ENCODE measurements around the gene SEMA4C.

The SEMA4C gene

DNA sequence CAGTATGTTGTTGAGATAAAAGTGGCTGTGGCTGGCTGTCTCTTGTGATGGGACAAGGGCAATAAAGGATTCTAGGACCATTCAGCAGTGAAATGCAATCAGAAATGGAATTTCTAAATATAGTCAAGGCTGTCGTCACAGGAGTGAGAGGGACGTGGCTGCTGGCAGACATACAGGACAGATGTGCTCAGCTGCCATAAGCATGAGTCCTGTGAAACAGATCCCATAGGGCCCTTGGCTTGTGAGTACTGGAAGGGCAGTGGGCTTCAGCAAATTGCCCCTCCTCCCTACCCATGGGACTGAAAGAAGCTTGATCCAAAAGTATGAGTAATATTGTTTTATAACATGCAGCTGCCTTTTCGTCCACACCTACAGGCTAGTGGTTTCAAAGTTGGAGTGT, 58.0 kb downstream of the SEMA4C start:
- no peak overlapping the region for H3K27ac ChIP-seq
- H3K4me3 ChIP-seq (ENCODE audit: low read depth, low read length) = no peak overlapping the region
- no peak for TF ChIP-seq CTCF (IDR thresholded peaks at IDR 0.05; ENCODE audit: low read depth, low read length, missing control alignments)
- in situ Hi-C loops (cut with HindIII; ENCODE audit: low pct_ligation_motif_present, low sequenced_read_pairs) = no loop called here
- H3K36me3 ChIP-seq (replicated peaks) = no peaks in the 10 kb centered on the region
- no peaks in the 10 kb centered on the region for H3K27me3 ChIP-seq (replicated peaks)
- no peak for DNase-seq

DNA sequence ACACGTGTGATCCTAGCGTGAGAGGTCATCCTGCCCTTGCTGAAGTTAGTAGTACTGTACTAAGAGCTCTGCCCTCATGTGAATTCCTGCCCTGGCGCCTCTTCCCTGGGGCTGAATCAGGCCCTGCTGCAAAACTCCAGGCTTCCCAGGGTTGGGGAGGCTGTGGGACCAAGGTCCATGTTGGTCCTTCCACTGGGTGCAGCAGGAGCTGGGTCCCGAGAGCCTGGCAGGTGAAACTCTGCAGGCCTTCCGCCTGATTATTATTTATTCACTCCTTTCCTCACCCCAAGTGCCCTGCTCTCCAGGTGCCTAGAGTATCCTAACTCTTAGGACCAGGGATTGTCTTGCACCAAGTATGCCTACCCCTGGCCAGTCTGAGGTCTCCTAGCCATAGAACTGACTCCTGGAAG, 59.1 kb downstream of the SEMA4C start:
- Histone ChIP-seq H3K36me3 (replicated peaks) (no peaks in the 10 kb centered on the region), H3K4me3 (ENCODE audit: low read depth, low read length) (no peak overlapping the region), H3K27me3 (replicated peaks) (no peaks in the 10 kb centered on the region), H3K27ac (no peak overlapping the region)
- no peak for TF ChIP-seq CTCF (IDR thresholded peaks at IDR 0.05; ENCODE audit: low read depth, low read length, missing control alignments)
- in situ Hi-C loops (cut with HindIII; ENCODE audit: low pct_ligation_motif_present, low sequenced_read_pairs) = no loop called here
- DNase-seq = no peak

- Histone ChIP-seq H3K36me3 (replicated peaks) (no peaks in the 10 kb centered on the region), H3K27me3 (replicated peaks) (no peaks in the 10 kb centered on the region), H3K27ac (no peak overlapping the region), H3K4me3 (ENCODE audit: low read depth, low read length) (no peak overlapping the region)
- no peak for DNase-seq
- no peak for TF ChIP-seq CTCF (IDR thresholded peaks at IDR 0.05; ENCODE audit: low read depth, low read length, missing control alignments)
- in situ Hi-C loops (cut with HindIII; ENCODE audit: low pct_ligation_motif_present, low sequenced_read_pairs) = no loop called here
These were observed 59.7 kb downstream of the SEMA4C start for GRCh38 chr2:96809951-96810782.
